22Rv1 (cell line): Measurements from ENCODE around the gene BPIFA3.

ENCODE experiments used
- CTCF ChIP-seq: fragments of 450-650 bp; IDR thresholded peaks from 2 replicates; pipeline ENCODE4 v1.5.1; 2017; ENCODE audit warnings: mild to moderate bottlenecking
- ZFX ChIP-seq: fragments of 450-650 bp; IDR thresholded peaks from 2 replicates; pipeline ENCODE4 v1.6.1; 2017; ENCODE audit warnings: antibody characterized with exemption, borderline replicate concordance

DNA sequence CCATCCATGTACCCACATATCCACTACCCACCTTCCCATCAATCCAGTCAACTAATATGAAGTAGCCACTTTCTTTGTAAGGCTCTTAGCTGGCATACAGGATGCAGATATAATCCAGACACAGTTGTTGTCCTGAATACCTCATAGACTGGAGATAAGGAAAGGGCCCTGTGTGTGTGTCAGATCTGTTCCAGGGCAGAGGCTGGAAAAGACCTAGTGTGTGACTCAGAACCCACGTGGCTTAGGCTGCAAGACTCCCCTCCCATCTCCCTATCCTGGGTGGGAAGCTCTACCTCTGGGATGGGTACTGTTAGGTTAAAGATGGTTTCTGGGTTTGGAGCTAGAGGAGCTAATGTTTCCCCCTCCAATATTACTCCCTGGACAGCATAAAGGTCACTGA lies 22.3 kb downstream of the BPIFA3 start:
- TF ChIP-seq CTCF (no peak), ZFX (no peak)
